KOPT-K1 (cell line): ENCODE results near the gene TM4SF5.

Experiments used
- H3K27ac ChIP-seq: fragments of 200-600 bp; sonication (generic); 2 replicates; pipeline ENCODE4 v1.5.1; 2016; ENCODE audit warnings: antibody characterized with exemption, mild to moderate bottlenecking, low read depth, low read length; ENCODE audit not compliant: poor library complexity, severe bottlenecking
- H3K36me3 ChIP-seq: fragments of 200-600 bp; sonication (generic); 2 replicates; pipeline ENCODE4 v1.5.1; 2017; ENCODE audit warnings: antibody characterized with exemption, mild to moderate bottlenecking, low read length, moderate library complexity; ENCODE audit not compliant: insufficient read depth
- H3K9me3 ChIP-seq: fragments of 200-600 bp; sonication (generic); 2 replicates; pipeline ENCODE4 v1.5.1; 2017; ENCODE audit warnings: antibody characterized with exemption, low read length, mild to moderate bottlenecking; ENCODE audit not compliant: insufficient read depth, poor library complexity, severe bottlenecking

Gene TM4SF5, protein sequence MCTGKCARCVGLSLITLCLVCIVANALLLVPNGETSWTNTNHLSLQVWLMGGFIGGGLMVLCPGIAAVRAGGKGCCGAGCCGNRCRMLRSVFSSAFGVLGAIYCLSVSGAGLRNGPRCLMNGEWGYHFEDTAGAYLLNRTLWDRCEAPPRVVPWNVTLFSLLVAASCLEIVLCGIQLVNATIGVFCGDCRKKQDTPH

DNA sequence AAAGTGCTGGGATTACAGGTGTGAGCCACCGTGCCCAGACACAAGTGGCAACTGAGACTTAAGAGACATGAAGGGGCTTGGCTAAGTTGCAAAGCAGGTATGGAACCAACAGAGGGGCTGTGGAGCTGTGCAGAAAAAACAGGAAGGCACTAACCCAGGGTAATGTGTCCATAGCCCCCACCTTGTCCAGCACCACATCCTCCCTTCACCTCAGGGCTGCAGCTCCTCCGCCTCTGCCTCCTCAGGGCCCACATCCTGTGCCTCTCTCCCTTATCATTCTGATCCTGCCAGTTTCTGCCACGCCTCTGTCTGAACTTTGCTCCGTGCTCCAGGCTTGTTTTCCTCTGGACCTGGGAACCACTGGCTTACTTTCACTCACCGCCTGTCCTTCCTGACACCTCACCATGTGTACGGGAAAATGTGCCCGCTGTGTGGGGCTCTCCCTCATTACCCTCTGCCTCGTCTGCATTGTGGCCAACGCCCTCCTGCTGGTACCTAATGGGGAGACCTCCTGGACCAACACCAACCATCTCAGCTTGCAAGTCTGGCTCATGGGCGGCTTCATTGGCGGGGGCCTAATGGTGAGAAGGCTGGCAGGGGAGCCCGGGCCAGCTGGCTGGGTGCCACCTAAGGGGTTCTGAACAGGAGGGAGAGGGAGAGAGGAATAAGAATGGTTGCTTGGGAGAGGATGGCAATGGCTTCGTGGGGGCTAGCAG, at the start of gene TM4SF5:
Gene TM4SF5, plus strand, starts transcription at position 368 of the 716 bp plus-strand sequence. Its CDS starts 37 bp downstream, at position 405.
- H3K36me3 ChIP-seq, result no peaks in the 10 kb centered on the region
- H3K9me3 ChIP-seq, result no peaks in the 10 kb centered on the region
- no peak within 1 kb of the TSS for H3K27ac ChIP-seq

- Histone ChIP-seq H3K36me3 (peaks cover 41% of the 10 kb centered on the region), H3K27ac (no peak overlapping the region), H3K9me3 (no peaks in the 10 kb centered on the region)
Observed at GRCh38 chr17:4722678-4723240, 48.9 kb upstream of the TM4SF5 start.

DNA sequence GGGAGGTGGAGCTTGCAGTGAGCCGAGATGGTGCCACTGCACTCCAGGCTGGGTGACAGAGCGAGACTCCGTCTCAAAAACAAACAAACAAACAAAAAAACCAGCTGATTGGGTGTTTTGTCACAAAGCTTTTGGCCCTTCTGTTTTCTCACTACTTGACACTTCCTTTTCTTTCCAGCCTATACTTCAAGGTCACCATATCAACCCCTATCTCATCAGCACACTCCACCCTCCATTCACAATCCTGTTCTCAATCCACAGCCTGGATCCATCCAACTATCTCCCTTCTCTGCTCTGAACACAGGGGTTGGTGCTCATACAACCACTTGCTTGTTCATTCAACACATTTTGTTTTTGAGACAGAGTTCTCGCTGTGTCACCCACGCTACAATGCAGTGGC, 47.0 kb upstream of the TM4SF5 start:
- Histone ChIP-seq H3K9me3 (no peaks in the 10 kb centered on the region), H3K36me3 (peaks cover 22% of the 10 kb centered on the region), H3K27ac (no peak overlapping the region)

DNA sequence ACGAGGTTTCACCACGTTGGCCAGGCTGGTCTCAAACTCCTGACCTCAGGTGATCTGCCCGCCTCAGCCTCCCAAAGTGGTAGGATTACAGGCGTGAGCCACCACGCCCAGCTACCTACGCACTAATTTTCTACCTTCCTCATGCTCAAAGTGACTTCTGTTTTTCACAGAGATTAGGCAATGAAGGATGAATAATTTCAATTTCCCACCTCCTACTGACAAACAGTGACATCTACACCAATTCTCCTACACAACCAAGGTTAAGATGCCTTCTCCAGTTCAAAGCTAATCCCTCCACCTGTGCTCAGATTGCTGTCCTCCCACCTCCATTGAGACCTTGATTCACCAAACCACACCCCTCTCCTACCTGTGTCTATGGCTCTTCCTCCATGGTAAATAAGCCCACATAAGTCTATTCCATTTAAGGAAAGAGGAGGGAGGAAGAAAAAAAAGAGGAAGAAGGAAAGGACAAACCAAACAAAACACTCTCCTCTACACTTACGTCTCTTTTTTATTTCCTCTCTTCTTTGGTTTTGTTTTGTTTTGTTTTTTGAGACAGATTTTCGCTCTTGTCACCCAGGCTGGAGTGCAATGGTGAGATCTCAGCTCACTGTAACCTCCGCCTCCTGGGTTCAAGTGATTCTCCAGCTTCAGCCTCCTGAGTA, 45.9 kb upstream of the TM4SF5 start:
- Histone ChIP-seq H3K27ac (no peak overlapping the region), H3K9me3 (no peaks in the 10 kb centered on the region), H3K36me3 (peaks cover 11% of the 10 kb centered on the region)

GRCh38 chr17:4728124-4728523, 43.6 kb upstream of the TM4SF5 start:
- no peak overlapping the region for H3K27ac ChIP-seq
- H3K9me3 ChIP-seq, result no peaks in the 10 kb centered on the region
- no peaks in the 10 kb centered on the region for H3K36me3 ChIP-seq

GRCh38 chr17:4733073-4733531, 38.6 kb upstream of the TM4SF5 start:
- Histone ChIP-seq H3K9me3 (no peaks in the 10 kb centered on the region), H3K36me3 (no peaks in the 10 kb centered on the region), H3K27ac (no peak overlapping the region)

DNA sequence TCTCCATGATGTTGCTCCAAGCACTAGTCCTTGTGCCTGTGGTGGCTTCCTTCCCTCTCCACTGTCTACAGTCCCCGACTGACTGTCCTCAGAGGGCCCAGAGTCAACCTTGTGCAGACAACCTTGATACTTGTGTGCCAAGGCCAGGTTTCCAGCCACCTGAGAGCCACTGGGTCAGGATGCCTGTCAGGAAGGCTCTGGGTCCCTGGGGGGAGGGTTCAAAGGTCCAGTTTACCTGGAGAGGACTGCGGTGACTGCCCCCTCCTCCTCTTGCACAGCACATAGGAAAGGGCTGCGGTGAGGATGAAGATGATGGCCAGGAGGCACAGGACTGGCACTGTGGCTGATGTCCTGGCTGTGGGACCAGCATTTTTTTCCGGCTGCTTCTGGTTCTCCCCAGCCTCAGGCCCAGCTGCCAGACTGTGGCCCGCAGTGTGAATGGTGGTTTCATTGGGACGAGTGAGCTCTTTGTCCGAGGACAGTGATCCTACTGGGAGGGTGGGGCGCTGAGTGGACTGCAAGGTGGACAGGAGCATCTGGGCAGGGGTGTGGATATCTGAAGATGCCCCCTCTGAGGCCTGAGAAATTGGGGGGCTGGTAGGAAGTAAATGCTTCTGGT, 36.7 kb upstream of the TM4SF5 start:
- no peaks in the 10 kb centered on the region for H3K36me3 ChIP-seq
- no peak overlapping the region for H3K27ac ChIP-seq
- no peaks in the 10 kb centered on the region for H3K9me3 ChIP-seq

DNA sequence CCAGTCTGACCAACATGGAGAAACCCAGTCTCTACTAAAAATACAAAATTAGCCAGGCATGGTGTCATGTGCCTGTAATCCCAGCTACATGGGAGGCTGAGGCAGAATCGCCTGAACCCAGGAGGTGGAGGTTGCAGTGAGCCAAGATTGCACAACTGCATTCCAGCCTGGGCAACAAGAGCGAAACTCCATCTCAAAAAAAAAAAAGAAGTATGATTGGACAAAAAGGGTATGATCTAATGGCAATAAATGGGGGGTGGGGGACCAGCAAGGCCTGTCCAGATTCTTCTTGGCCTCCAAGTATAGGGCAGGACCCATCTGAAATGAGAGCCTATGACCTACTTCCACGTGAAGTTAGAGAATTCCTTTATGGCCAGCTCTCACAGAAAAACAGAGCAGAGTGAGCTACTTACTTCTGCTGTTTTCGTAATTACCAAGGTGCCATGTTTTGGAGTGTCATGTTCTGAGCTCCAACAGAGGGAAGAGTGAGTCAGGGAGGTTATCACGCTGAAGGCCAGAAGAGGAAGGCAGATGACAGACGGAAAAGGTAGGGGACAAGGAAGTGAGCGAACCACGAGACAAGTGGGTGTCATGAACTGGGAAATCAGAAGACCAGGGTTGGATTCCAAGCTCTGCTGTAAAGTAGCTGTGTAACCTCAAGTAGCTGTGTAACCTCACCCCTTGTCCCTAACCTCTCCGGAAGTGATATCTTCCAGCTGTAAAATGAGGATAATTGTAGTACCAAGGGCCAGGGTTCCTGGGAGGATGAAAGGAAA, 35.6 kb upstream of the TM4SF5 start:
- Histone ChIP-seq H3K9me3 (no peaks in the 10 kb centered on the region), H3K36me3 (no peaks in the 10 kb centered on the region), H3K27ac (no peak overlapping the region)

DNA sequence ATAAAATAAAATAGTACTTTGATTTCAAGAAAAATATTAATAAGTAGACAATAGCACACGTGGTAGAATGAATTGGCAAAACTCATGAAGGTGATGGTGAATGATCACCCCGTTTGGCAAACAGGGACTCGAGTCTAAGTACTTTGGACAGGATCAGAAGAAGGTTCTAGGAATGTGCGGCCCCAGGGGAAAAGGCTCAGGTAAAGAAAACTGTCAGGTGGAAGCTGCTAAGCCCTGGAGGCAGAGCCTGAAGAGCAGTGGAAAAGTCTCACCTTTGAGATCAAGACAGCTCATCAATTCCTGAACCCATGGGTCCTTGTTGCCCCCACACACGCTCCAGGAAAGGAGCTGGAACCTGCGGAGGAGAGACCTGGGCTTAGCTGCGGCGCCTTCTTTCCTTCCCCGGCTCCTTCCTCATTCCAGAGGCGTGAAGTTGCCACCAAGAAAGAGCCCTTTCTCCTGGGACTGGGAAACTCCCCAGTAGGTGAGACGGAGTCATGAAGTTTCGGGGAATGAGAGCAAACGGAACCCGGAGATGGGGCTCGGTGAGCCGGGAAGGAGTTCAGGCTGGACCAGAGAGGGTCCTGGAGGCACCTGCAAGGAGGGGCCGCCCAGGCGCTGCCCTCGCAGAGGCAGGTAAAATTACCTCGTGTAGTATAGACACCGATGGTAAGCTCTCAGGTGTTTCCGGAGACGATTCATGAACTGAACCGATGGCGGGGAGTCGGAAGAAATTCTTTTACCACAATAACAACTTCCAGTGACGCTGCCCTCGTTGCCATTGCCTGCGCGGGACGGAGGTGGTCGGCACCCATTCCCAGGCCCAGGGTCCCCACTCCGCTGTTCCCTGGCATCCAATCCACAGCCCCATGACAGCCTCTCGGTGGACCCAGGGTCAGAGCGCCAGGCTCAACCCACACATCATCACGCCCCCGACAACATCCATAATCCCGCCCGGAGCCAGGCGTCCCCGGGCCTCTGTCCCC, 33.3 kb upstream of the TM4SF5 start:
- Histone ChIP-seq H3K9me3 (no peaks in the 10 kb centered on the region), H3K36me3 (no peaks in the 10 kb centered on the region), H3K27ac (no peak overlapping the region)

DNA sequence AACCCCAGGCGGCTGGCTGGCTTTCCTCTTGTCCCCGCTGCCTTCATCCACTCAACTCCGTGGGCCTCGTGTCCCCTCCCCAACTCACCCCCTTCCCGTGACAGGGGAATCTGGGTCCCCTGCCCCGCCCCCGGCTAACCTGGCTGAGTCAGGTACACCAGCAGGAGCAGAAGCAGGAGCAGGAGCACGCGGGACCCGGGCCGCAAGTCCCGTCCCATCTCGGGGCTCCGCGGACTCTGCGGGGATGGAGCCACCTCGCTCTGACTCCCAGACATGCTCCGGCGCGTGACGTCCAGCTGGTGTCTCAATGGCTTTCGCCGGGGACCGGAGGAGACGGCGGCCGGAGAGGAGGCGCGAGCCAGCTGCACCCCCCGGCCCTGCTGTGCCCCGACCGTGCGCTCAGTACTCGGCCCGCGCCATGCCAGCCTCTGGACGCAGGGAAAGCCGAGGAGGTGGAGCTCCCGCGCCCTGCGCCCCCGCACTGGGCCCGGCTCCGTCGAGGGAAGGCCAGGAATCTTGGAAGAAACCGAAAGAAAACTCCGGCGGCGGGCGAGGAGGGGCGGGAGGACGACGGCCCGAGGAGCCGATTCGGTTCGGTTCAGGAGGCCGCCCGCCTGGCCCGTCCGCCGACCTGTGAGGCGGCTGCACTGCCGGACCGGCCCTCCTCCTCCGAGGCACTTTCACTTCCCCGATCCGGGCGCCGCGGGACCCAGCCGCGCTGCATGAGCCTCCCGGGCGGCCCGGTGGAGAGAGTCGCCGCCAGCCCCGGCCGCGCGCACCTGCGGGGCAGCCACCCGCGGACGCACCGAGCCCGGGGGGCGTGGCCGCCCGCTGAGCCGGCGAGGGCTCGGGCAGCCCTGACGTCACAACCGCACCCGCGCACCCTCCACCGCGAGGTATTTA, 32.3 kb upstream of the TM4SF5 start, which contains the start of the genes CXCL16 and ZMYND15:
Gene CXCL16, minus strand, starts transcription at position 807 of the 903 bp plus-strand sequence. Its CDS starts 589 bp downstream, at position 218.
Gene ZMYND15, plus strand, starts transcription at position 712 of the 903 bp plus-strand sequence. CDS start 716 bp downstream, outside the sequence.
- Histone ChIP-seq H3K36me3 (no peaks in the 10 kb centered on the region), H3K9me3 (no peaks in the 10 kb centered on the region), H3K27ac (no peak within 1 kb of the TSS)

DNA sequence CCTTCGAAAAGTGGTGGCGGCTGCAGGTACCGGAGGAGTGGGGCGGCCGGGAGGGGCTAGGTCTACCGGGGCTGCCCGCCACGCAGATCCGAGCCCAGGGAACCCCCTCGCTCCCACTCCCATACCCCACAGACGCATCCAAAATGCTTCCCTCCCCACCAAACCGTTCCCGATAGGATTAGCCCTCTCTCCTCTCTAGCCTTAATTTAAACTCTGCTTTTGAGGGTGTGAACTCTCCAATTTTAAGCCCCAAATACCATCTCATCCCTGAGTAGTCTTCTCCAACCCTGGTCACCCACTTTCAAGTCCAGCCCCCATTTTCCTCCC, 31.7 kb upstream of the TM4SF5 start:
- no peak overlapping the region for H3K27ac ChIP-seq
- H3K9me3 ChIP-seq, result no peaks in the 10 kb centered on the region
- no peaks in the 10 kb centered on the region for H3K36me3 ChIP-seq

GRCh38 chr17:4740584-4740983, 31.1 kb upstream of the TM4SF5 start:
- Histone ChIP-seq H3K27ac (no peak overlapping the region), H3K9me3 (no peaks in the 10 kb centered on the region), H3K36me3 (no peaks in the 10 kb centered on the region)

DNA sequence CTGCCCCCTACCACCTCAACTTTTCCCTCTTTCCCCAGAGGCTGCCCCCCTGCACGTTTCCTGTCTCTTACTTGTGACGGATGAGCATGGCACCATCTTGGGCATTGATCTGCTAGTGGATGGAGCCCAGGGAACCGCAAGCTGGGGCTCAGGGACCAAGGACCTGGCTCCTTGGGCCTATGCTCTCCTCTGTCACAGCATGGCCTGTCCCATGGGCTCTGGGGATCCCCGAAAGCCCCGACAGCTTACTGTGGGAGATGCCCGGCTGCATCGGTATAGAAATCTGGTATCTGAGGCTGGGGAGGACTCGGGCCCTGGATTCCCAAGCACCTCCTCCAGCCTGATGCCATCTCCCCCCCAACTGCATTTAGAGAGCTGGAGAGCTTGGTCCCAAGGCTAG, 30.1 kb upstream of the TM4SF5 start:
- Histone ChIP-seq H3K27ac (no peak overlapping the region), H3K36me3 (no peaks in the 10 kb centered on the region), H3K9me3 (no peaks in the 10 kb centered on the region)
